Transverse colon (tissue), 4 donors: ENCODE data around the gene CD28. TPM values are rescaled to one million over a fixed set of nuclear protein-coding genes. Genes with fewer than 3 reads are reported as not detected.

Source experiments
- DNase-seq: peaks from one replicate; pipeline ENCODE4 v3.0.0-alpha.2; 2019
- H3K27ac ChIP-seq, 4 donors: fragments of 200-600 bp; sonication (generic); 2 replicates each; pipeline ENCODE4 v1.5.1; 2016 to 2018; ENCODE audit warnings: inconsistent platforms in 4 of 4
- H3K27me3 ChIP-seq: fragments of 200-600 bp; sonication (generic); 2 replicates; pipeline ENCODE4 v1.5.1; 2017; ENCODE audit warnings: inconsistent platforms
- H3K36me3 ChIP-seq, 4 donors: fragments of 200-600 bp; sonication (generic); 2 replicates each; pipeline ENCODE4 v1.5.1; 2017 to 2019; ENCODE audit warnings: inconsistent platforms in 4 of 4
- H3K4me1 ChIP-seq, 4 donors: fragments of 200-600 bp; sonication (generic); 2 replicates each; pipeline ENCODE4 v1.5.1; 2017 to 2020; ENCODE audit warnings: inconsistent platforms in 4 of 4
- H3K4me3 ChIP-seq, 4 donors: fragments of 200-600 bp; sonication (generic); 1 replicate in 1 of 4; 2 replicates in 3 of 4; pipeline versions ENCODE4 v1.5.1 to v1.6.1; 2017 to 2019; ENCODE audit warnings: inconsistent platforms in 4 of 4
- H3K9me3 ChIP-seq, 2 donors: fragments of 200-600 bp; sonication (generic); 2 replicates each; pipeline ENCODE4 v1.5.1; 2017 to 2019; ENCODE audit warnings: inconsistent platforms in 2 of 2
- EP300 ChIP-seq: sonication (generic); formaldehyde crosslinking; IDR thresholded peaks from one replicate; pipeline ENCODE4 v1.6.1; 2017; ENCODE audit warnings: antibody characterized with exemption, low read depth
- POLR2A ChIP-seq: fragments of 450-650 bp; IDR thresholded peaks from one replicate; pipeline ENCODE4 v1.6.1; 2016; ENCODE audit warnings: antibody characterized with exemption, mild to moderate bottlenecking, moderate library complexity
- POLR2AphosphoS5 ChIP-seq, 3 donors: sonication (generic); formaldehyde crosslinking; IDR thresholded peaks; one replicate each; pipeline ENCODE4 v1.6.1; 2016; ENCODE audit warnings: antibody characterized with exemption in 3 of 3
- WGBS, 2 donors: methylation state at CpG; one replicate each; pipeline ENCODE4 v1.1.5; 2018; ENCODE audit warnings: low coverage in 1 of 2; 5-methylcytosine and 5-hydroxymethylcytosine counted together
- in situ Hi-C, 4 donors: fragments of 200-750 bp; cut with MboI; loops; one replicate each; pipeline versions ENCODE4 v1.15.0 to v1.15.1; 2017; ENCODE audit warnings: low sequenced_read_pairs in 3 of 4, low pct_ligation_motif_present in 1 of 4, low pct_unique_long_range_greater_than_20kb in 1 of 4
- intact Hi-C: fragments of 100-400 bp; cut with DNase I; formaldehyde crosslinking; loops from one replicate; pipeline ENCODE4 v1.15.1; 2023; ENCODE audit warnings: low total_unique reads
- total RNA-seq, 4 donors: library from RNA; depleted of rRNA; stranded (reverse); fragments of >200 nt; gene quantifications; one replicate each; pipeline ENCODE4 v1.1.0, GENCODE V29; 2016
- TF ChIP-seq, protein P1 (sequence below), 5 experiments: fragments of 200-600 bp in 3 of 5; fragments of 450-650 bp in 2 of 5; sonication (generic) in 3 of 5; IDR thresholded peaks; 1 replicate in 2 of 5; 2 replicates in 3 of 5; pipeline ENCODE4 v1.5.1; 2016 to 2017; ENCODE audit warnings: antibody characterized with exemption in 5 of 5, inconsistent platforms in 3 of 5, mild to moderate bottlenecking in 2 of 5, moderate library complexity in 1 of 5

CD28 gene
- total RNA-seq, 4 donors from 2014 or later, result 0.68 to 2.4 (median 1.5) TPM; not detected in 1

DNA sequence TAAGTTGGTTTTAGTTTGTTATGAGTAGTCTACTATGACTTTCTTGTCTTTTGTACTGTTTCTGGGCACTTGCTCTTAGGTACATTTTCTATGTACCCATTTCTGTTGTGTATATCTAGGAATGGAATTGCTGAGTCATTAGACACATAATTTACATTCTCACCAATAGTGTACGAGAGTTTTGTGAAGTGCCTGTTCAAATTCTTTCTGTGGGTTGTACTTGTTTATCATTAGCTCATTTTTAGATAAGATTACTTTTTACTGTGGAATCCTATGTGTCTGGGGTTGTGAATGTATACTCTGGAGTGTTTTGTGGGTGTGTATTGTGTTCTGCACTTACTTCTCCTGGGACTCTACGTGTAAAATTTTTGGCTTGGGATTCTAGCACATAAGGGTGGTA lies 36.6 kb upstream of the CD28 start:
- H3K27ac ChIP-seq, result no peak overlapping the region
- intact Hi-C loops, result no loop called here
- no peaks in the 10 kb centered on the region for H3K27me3 ChIP-seq
- WGBS, 2 donors, result 71 to 76% methylated on average over 2 of the region's 2 CpGs
- in situ Hi-C loops, result loop anchor here in 2 of 4 donors (25.0 kb wide), 3 partner anchors 142 to 433 kb away; partner anchors contain the start of gene CYP20A1 (in 1 of the 2)
- H3K9me3 ChIP-seq, result no peaks in the 10 kb centered on the region
- no peak overlapping the region for H3K4me3 ChIP-seq
- DNase-seq, result no peak
- H3K36me3 ChIP-seq, result no peaks in the 10 kb centered on the region
- TF ChIP-seq POLR2A, result no peak
- no peak for TF ChIP-seq EP300
- no peak for TF ChIP-seq POLR2AphosphoS5 (IDR thresholded peaks at IDR 0.05)
- TF ChIP-seq, protein P1, sequence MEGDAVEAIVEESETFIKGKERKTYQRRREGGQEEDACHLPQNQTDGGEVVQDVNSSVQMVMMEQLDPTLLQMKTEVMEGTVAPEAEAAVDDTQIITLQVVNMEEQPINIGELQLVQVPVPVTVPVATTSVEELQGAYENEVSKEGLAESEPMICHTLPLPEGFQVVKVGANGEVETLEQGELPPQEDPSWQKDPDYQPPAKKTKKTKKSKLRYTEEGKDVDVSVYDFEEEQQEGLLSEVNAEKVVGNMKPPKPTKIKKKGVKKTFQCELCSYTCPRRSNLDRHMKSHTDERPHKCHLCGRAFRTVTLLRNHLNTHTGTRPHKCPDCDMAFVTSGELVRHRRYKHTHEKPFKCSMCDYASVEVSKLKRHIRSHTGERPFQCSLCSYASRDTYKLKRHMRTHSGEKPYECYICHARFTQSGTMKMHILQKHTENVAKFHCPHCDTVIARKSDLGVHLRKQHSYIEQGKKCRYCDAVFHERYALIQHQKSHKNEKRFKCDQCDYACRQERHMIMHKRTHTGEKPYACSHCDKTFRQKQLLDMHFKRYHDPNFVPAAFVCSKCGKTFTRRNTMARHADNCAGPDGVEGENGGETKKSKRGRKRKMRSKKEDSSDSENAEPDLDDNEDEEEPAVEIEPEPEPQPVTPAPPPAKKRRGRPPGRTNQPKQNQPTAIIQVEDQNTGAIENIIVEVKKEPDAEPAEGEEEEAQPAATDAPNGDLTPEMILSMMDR (IDR thresholded peaks at IDR 0.05), result no peak
- no peaks in the 10 kb centered on the region for H3K4me1 ChIP-seq

DNA sequence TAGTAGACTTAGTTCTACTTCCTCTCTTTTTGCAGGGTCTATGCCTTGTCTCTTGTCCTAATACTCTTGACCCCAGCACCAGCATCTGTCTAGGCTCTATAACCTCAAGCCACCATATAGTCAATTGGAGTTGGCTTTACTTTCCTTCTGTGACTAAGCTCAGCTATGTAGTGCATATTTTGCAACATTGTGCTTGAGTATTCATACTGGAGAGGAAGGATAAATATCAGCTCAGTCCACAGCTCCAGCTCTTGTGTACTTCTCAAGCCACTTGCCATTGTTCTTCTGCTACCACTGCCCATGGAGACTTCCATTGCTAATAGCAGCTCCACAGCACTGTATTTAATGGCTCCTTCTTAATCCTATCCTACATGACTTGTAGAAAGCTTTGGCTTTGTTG lies 35.5 kb upstream of the CD28 start:
- H3K27ac ChIP-seq, result no peak overlapping the region
- H3K4me1 ChIP-seq, result no peaks in the 10 kb centered on the region
- TF ChIP-seq POLR2AphosphoS5 (IDR thresholded peaks at IDR 0.05) (no peak), POLR2A (no peak), EP300 (no peak)
- TF ChIP-seq, protein P1 (IDR thresholded peaks at IDR 0.05), result no peak
- no peaks in the 10 kb centered on the region for H3K27me3 ChIP-seq
- no peak overlapping the region for H3K4me3 ChIP-seq
- H3K36me3 ChIP-seq, result no peaks in the 10 kb centered on the region
- in situ Hi-C loops (loop anchor here in 2 of 4 donors (25.0 kb wide), 3 partner anchors 141 to 434 kb away; partner anchors contain the start of gene CYP20A1 (in 1 of the 2)), intact Hi-C loops (no loop called here)
- H3K9me3 ChIP-seq, result no peaks in the 10 kb centered on the region
- no peak for DNase-seq

DNA sequence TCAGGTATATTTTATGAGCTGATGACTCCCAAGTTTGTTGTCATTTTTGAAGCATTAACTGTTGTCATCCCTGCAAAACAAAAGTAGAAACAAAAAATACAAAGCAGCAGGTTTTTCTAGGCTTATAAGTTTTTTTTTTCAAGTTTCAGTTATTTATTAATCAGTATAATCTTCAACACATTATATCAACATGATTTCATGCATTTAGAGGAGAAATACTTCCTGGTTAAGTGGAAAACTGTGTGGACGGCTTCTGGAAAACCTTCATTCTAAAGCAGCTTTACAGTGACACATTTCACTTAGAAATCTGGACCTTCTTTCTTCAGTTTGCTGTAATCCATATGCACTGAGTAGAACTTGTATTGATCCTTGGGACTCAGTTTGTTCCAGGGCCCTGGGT lies 34.6 kb upstream of the CD28 start:
- H3K9me3 ChIP-seq, result no peaks in the 10 kb centered on the region
- TF ChIP-seq, protein P1 (IDR thresholded peaks at IDR 0.05), result no peak
- TF ChIP-seq POLR2A, result no peak
- TF ChIP-seq POLR2AphosphoS5 (IDR thresholded peaks at IDR 0.05), result no peak
- TF ChIP-seq EP300, result no peak
- no peaks in the 10 kb centered on the region for H3K27me3 ChIP-seq
- in situ Hi-C loops (loop anchor here in 2 of 4 donors (25.0 kb wide), 3 partner anchors 140 to 435 kb away; partner anchors contain the start of gene CYP20A1 (in 1 of the 2)), intact Hi-C loops (no loop called here)
- H3K36me3 ChIP-seq, result no peaks in the 10 kb centered on the region
- no peak overlapping the region for H3K27ac ChIP-seq
- H3K4me3 ChIP-seq, result no peak overlapping the region
- DNase-seq, result no peak
- no peaks in the 10 kb centered on the region for H3K4me1 ChIP-seq
- WGBS, 2 donors, result 97 to 100% methylated on average over 1 of the region's 1 CpG

DNA sequence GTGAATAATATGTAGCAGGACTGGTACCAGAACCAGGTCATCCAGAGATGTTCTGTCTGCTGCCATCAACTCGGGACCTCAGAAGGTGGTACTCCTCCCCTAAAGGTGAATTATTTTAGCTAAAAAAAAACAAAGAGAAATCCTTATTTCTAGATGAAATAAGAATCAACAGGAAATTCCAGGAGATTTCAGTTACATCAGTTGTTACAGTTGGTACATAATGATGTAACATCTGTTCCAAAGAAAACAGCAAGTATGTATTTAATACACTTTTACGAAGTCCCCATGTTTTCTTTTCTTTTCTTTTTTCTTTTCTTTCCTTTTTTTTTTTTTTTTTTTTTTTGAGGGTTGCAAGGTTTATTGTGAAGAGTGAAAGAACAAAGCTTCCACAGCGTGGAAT lies 33.6 kb upstream of the CD28 start:
- 82 to 90% methylated on average over 3 of the region's 3 CpGs for WGBS, 2 donors
- in situ Hi-C loops (loop anchor here in 2 of 4 donors (25.0 kb wide), 3 partner anchors 139 to 436 kb away; partner anchors contain the start of gene CYP20A1 (in 1 of the 2)), intact Hi-C loops (no loop called here)
- Histone ChIP-seq H3K27me3 (no peaks in the 10 kb centered on the region), H3K36me3 (no peaks in the 10 kb centered on the region), H3K27ac (no peak overlapping the region), H3K4me1 (no peaks in the 10 kb centered on the region), H3K9me3 (no peaks in the 10 kb centered on the region), H3K4me3 (no peak overlapping the region)
- no peak for DNase-seq
- TF ChIP-seq POLR2AphosphoS5 (IDR thresholded peaks at IDR 0.05), result no peak
- no peak for TF ChIP-seq POLR2A
- no peak for TF ChIP-seq EP300
- TF ChIP-seq, protein P1 (IDR thresholded peaks at IDR 0.05), result no peak
